Measurements from ENCODE around the gene AHNAK.
"Not testable (repeated sequence)": the region's sequence is repeated elsewhere in the genome, so short reads cannot be mapped to it uniquely, and the experiment has no call there.

The AHNAK gene, protein sequence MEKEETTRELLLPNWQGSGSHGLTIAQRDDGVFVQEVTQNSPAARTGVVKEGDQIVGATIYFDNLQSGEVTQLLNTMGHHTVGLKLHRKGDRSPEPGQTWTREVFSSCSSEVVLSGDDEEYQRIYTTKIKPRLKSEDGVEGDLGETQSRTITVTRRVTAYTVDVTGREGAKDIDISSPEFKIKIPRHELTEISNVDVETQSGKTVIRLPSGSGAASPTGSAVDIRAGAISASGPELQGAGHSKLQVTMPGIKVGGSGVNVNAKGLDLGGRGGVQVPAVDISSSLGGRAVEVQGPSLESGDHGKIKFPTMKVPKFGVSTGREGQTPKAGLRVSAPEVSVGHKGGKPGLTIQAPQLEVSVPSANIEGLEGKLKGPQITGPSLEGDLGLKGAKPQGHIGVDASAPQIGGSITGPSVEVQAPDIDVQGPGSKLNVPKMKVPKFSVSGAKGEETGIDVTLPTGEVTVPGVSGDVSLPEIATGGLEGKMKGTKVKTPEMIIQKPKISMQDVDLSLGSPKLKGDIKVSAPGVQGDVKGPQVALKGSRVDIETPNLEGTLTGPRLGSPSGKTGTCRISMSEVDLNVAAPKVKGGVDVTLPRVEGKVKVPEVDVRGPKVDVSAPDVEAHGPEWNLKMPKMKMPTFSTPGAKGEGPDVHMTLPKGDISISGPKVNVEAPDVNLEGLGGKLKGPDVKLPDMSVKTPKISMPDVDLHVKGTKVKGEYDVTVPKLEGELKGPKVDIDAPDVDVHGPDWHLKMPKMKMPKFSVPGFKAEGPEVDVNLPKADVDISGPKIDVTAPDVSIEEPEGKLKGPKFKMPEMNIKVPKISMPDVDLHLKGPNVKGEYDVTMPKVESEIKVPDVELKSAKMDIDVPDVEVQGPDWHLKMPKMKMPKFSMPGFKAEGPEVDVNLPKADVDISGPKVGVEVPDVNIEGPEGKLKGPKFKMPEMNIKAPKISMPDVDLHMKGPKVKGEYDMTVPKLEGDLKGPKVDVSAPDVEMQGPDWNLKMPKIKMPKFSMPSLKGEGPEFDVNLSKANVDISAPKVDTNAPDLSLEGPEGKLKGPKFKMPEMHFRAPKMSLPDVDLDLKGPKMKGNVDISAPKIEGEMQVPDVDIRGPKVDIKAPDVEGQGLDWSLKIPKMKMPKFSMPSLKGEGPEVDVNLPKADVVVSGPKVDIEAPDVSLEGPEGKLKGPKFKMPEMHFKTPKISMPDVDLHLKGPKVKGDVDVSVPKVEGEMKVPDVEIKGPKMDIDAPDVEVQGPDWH (N-terminal part only)

GRCh38 chr11:62546244-62546928 lies at the start of gene AHNAK:
AHNAK (minus strand) TSS chr11:62546806; CDS start chr11:62536098, 10,708 bp downstream.
- peak in 23 of 51 donors; percentile 17 to 65 (median 45) for DNase-seq

- no peak for DNase-seq
Measured at GRCh38 chr11:62595124-62595523, 48.5 kb upstream of the AHNAK start.

DNA sequence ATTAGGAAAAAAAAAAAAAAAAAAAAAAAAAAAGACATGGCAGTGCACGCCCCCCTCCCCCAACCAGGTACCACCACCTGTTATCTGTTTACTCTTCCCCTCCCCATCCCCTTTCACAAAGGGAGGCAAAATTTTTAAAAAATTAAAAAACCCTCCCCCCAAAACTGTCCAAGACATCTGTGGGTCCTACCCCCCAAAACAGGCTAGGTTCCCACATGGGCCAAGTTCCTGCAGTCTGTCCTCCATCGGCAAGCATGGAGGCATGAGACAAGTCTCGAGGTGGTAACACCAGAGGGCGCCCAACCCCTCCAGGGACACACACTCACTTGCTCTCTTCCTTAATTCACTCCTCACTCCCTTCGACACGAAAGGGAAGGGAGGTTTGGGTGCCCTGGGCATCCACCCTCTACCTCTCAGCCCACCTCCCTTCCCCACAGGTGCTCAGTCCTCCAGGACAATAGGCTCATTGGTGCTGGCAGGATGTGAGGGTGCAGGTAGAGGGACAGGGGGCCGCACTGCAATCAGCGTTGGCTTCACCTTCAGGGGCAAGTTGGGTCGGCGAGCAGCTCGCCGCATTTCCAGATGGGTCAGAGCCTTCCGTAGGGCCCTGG lies 46.9 kb upstream of the AHNAK start:
- DNase-seq, result peak in 35 of 51 donors; percentile 18 to 77 (median 46)

DNA sequence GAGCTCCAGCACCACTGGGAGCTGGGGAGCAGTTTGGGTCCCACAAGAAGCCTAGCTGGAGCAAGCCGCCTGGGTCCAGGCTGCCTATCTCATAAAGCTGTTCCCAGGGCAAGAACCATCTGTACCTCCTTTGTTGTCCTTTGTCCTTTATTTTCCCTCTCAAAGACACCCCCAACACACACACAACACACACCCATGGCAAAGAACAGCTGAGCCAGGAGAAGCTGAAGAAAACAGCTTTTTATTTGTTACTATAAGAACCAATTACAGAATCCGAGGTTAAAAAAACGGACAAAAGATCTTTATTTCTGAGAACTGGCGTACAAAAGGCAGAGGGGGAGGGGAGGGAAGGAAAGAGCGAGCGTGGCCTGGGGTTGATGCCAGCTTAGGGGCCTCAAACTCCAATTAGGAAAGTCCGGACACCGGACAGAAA lies 46.4 kb upstream of the AHNAK start:
- DNase-seq, result peak in 18 of 51 donors; percentile 25 to 80 (median 51)

GRCh38 chr11:62592146-62592815 lies 45.7 kb upstream of the AHNAK start:
- peak in 2 of 51 donors; percentile 60 to 61 for DNase-seq

DNA sequence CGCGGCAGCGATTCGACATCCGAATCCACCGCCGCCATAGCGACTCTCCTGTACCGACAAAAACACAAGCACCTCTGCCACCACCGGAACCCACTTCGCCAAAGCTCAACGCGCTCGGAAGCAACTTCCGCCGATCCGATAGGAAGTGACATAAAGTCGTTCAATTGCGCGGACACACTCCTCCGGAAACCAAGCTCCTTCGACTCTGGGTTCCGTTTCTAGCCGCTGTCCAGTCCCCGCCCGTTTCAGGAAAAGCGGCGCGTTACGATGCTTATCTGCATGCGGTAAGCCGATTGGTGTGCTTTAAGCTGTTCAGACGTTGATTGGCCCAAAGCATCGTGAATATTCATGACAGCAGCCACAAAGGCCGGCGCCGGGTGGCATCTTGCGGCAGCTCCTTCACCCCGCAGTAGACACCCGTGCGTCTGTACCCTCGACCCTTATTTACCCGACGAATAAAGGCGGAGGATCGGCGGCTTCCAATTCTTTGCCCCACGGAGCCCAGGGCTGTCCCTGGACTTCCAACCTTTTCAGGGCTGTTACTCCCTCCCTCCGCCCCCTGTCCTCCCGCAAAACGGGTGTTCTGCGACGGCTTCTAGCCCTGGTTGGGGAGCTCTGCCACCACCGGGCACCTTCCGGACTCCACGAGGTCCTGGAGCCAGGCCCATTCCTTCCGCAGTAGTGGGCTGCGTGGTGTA lies 45.0 kb upstream of the AHNAK start, which contains the start of gene TUT1:
TUT1 (minus strand) TSS at position 76 of the 698 bp plus-strand sequence; CDS start at position 38, 38 bp downstream.
- DNase-seq, result peak; percentile 56 to 99 (median 95)

GRCh38 chr11:62588966-62589637 lies 42.5 kb upstream of the AHNAK start:
- peak in 1 of 51 donors; percentile 2 for DNase-seq

DNA sequence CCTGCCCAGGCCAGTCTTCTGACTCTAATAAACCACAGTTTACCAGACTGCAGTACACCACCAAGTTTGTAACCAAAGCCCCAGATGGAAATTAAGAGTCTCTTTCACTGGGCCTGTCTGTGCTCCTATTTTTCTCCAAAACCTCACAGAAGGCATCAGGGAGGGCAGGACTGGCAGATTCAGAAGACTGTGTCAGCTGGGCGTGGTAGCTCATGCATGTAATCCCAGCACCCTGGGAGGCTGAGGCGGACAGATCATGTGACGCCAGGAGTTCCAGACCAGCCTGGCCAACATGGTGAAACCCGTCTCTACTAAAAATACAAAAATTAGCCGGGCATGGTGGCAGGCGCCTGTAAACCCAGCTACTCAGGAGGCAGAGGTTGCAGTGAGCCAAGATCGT lies 38.8 kb upstream of the AHNAK start:
- not testable (repeated sequence) for DNase-seq

DNA sequence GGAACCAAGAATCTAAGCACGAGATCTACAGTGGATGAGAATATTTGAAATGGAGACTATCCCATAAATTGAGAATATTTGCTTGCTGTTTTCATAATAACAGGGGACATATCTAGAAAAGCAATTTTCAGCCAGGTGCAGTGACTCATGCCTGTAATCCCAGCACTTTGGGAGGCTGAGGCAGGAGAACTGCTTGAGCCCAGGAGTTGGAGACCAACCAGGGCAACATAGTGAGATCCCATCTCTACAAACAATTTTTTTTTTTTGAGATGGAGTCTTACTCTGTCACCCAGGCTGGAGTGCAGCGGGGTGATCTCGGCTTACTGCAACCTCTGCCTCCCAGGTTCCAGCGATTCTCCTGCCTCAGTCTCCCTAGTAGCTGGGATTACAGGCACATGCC lies 35.1 kb upstream of the AHNAK start:
- DNase-seq, result not testable (repeated sequence)

DNA sequence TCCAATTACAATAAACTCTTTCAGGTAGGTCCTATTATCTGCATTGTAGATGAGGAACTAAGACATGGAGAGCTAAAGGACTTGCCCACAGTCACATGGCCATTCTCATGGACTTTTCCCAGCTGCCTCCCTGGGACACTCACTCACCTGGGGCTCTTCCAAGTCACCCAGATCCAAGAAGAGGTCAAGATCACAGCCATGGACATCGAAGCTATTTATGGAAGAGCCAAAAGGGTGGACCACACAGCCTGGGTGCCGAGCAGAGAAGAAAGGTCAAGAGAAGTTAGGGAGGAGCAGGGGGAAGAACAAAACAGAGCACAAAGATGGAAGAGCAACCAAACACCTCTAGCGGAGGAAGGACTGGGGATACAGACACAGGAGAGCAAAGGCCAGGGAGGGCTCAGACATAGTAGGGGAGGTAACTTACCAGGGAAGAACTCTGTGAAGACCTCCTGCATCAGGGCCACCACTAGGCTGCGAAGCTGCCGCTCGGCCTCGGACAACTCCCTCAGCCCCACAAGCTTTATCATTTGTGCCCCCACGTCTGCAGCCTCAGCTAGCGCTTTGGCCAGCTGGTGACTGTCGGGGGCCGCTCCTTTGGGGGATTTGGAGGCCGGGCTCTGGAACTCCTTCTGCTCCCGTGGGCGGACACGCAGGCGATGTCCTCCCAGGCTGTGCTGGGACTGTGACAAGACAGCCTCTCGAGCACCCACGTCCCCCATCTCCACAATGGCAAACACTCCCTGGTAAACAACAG lies 34.5 kb upstream of the AHNAK start:
- no peak for DNase-seq

- DNase-seq, result no peak
Measured at GRCh38 chr11:62579252-62579651, 32.6 kb upstream of the AHNAK start.

GRCh38 chr11:62578541-62578940 lies 31.9 kb upstream of the AHNAK start:
- DNase-seq, result no peak

- no peak for DNase-seq
Measured at GRCh38 chr11:62577046-62577714, 30.6 kb upstream of the AHNAK start.

DNA sequence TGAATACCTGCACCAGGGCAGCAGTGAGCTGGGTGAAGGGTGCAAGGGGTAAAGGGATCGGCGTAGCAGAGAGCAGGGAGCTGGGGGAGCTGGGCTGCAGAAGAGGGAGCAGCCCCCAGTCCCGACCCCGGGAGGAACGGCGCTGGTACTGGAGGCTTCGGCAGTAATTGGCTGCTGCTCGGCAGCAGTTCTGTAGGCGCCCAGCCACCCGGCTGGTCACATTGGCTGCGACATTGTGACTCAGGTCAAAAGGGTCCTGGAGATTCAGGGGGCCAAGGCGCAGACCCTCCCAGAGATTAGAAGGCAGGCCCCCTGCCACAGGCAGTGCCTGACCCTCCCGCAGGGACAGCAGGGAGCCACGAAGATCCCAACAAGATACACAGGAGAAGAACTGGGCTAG lies 29.2 kb upstream of the AHNAK start:
- no peak for DNase-seq

DNA sequence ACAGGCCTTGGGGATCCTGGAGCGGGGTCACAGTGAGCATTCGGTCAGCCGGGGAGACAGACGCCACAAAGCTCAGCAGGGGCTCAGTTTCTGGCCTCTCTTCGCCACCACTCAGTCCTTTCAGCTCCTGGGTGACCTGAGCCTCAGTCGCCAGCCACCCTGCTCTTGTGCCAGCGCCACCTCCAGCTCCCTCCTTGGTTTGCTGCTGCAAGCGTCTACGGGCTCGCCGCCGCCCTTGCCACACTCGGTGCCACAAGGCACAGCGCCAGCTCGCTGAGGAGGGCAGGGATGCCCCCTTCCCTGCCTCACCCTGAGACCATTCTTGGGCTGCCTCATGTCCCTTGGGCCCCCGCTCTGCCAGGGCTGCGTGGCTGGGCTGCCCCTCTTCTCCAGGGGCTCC lies 28.6 kb upstream of the AHNAK start:
- DNase-seq, result no peak

DNA sequence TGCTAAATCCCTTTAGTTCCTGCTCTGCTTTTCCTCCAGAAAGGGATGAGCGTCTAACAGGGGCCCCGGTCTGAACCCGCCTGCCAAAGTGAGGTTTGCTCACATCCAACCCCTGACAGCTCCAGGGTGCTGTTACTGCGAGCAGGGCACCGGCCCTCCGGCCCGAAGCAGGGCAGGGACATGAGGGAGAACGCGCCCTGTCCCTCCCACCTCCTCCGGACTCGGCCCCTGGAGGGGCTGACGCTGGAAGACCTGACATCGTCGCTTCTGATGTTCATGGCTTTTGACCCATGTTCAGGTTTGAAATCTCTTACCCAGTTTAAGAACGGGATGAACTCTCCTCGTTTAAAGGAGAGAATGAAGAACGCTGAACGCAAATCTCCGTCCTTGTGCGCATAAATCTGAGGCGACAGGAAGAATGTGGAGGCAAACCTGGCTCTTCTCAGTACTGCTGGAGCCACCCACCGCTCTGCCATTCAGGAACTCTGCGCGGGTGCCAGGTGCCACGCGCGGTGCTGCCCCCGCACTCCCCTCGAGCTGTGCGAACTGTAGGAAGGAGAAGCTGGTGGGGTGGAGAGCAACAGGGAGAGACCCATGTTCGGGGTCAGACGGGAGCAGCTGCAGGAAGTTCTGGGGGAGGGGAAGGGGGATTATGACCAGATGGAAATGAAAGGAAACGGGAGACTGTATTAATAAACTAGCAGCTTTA lies 27.9 kb upstream of the AHNAK start:
- DNase-seq, result peak in 15 of 51 donors; percentile 13 to 74 (median 48)

Data from hypothalamus (tissue), 51 donors.